Purkinje cell (primary cell): Measurements from ENCODE around the gene SPATA21. TPM values are rescaled to one million over a fixed set of nuclear protein-coding genes. Genes with fewer than 3 reads are reported as not detected.

Source experiments
- polyA plus RNA-seq: library from polyadenylated mRNA; unstranded; fragments of >200 nt; fragmentation: Nextera tagmentation; gene quantifications from 2 replicates; pipeline ENCODE4 v1.2.1, GENCODE V29; 2014

SPATA21 gene, protein sequence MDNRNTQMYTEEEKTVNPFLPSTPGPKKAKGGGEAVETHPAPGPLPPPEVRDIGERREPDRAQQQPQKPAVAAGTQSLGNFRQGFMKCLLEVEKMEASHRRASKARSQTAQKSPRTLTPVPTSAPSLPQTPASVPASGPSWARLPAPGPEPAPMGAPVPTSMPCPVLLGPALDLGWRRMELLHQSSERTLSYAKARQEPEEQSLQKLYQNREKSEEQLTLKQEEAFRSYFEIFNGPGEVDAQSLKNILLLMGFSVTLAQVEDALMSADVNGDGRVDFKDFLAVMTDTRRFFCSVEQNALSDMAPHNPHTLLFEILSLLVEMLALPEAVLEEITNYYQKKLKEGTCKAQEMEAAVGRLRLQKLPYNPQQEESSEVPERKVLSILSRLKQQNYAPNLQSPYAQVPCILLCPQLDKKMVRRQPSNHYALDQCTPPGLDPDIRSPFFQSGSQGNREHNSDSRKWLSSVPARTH
- not detected in 2 replicates for polyA plus RNA-seq

DNA sequence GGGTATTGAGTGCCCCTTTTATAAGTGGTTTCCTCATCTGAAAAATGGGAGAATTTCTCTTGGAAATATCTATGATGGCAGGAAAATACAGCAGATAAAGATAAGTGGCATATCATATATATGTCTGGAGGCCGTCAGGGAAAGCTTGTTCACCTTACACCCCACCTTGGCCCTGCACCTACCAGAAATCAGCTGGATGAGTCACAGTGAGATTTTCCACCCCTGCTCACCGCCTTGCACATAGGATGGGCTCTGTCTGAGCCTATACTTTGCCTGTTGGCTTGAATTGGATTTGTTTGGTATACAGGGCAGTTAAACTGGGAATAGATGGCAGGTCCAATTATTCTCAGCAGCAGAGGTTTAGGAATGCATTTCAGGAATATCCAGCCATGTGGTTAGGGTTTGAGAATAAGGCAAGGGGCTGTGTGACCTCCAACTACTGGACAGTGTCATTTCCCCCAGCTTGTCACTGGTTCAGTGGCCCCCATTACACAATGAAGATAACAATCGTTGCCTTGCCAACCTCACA, at the start of gene SPATA21:
Gene SPATA21 (minus strand): TSS at position 479 of the 529 bp plus-strand sequence. CDS start 6,053 bp downstream, outside the sequence.

DNA sequence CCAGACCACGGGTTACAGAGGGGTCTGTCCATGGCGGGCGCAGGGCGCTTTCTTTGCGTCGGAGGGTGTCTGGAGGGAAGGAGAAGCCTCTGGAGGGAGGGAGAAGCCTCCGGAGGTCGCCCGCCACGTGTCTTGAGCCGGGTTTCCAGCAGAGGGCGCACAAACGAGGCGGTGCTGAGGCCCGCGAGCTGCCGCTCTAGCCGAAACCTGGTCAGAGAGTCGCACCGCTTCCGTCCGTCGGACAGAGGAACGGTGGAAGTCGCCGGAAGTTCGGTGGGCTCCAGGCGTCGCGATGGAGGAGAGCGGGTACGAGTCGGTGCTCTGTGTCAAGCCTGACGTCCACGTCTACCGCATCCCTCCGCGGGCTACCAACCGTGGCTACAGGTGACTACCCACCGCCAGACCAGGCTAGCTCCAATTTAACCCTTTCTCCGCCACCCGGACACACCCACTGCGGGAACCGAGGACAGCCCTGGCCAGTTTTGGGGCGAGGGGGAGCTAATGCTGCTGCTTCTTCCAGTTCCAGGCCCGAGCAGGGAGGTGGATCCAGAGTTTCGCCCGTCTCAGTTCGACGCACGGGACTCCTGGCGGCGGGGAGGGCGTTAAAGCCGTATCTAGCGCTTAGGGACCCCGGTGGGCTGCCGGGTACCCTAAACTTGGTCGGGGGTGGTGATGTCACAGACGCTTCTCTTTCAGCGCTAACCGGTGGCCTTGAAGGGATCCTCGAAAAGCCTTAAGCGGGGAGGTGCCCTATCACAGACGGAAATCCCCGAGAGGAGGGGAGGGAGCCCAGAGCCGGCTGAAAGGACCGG, 3.5 kb upstream of the SPATA21 start, which contains the start of gene NECAP2:
Gene NECAP2 (plus strand): TSS at position 255 of the 812 bp plus-strand sequence. CDS start 38 bp downstream, at position 293.

DNA sequence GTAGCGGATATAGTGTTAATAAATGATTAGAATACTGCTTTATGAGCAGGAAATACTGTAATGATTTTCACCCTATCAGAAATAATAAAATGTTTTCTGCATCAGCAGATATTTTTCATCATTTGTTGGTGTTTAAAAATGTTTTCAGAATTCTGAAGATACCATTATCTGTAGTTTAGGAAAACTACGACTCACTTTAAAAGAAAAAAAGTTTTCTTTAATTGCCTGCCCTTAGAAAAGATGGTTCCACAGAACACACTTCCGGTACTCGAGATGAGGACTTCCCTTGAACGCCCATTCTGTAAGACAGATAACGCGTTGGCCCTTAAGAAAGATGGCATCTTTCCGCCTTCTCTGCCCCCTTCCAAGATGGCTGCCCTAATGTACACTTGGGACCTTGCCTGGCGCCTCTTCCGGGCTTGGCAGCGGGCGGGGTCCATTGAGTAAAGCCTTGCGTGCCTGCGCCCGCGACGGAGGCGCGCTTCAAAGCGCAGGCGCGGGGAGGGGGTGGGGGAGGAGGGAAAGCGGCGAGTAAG, 70.4 kb downstream of the SPATA21 start, which contains the start of gene SZRD1:
Gene SZRD1 (plus strand): TSS at position 521 of the 536 bp plus-strand sequence. CDS start 16 bp downstream, outside the sequence.

DNA sequence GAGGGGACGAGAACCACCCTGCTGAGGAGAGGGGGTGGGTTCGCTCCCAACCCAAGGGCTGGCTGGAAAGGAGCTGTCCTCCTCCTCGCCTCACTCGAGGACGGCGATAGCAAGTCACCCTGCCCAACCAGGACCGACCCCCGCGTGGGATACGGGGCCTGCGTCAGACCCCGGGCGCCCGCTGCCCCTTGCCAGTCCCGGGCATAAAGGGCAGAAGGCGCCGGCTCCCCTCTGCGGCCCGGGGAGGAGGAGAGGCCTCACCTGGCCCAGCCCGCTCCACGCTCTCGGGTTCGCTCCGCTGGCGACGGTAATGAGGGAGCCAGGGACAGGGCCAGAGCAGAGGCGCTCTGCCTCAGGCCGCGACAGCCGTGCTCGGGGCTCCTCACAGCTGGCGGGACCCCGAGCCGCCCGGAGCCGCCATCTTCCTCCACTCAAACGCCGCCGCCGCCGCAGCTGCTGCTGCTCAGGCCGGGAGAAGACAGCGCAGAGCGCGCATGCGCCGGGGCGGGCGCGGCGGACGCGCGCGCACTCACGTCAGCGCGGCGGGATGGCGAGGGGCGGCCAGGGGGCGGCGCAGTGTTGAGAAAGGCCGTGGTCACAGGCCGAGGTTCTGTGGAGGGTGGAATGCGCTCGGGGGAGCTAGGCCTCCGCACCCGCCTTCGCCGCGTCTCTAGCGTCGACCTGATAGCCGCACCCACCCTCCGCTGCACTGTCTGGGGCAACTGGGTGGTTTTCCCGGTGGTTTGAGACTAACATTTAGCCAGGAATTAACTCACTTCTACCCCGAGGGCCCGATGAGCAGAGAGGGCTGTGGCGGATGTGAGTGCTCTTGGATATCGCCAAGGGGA, 85.0 kb downstream of the SPATA21 start, which contains the start of gene FBXO42:
Gene FBXO42 (minus strand): TSS at position 487 of the 848 bp plus-strand sequence. CDS start 37,062 bp downstream, outside the sequence.

Other genes starting within 250 kb of the SPATA21 start
- not detected in 2 replicates for gene ARHGEF19, start 224.8 kb downstream of the SPATA21 start, polyA plus RNA-seq
- gene CPLANE2, start 200.2 kb downstream of the SPATA21 start, polyA plus RNA-seq = 0.20 TPM in 1 of 2 replicates, not detected in the other
- gene FBXO42, start 84.9 kb downstream of the SPATA21 start, polyA plus RNA-seq = 5.6 and 10.8 TPM in 2 replicates
- gene SZRD1, start 70.2 kb downstream of the SPATA21 start, polyA plus RNA-seq = 1.6 and 3.6 TPM in 2 replicates
- gene NECAP2, start 3.3 kb upstream of the SPATA21 start, polyA plus RNA-seq = 0.56 and 2.1 TPM in 2 replicates
- not detected in 2 replicates for gene RNU1-1, start 76.9 kb upstream of the SPATA21 start, polyA plus RNA-seq
- 2.8 and 4.8 TPM in 2 replicates for gene NBPF1, start 176.1 kb upstream of the SPATA21 start, polyA plus RNA-seq
- not detected in 2 replicates for gene RNU1-3, start 229.5 kb upstream of the SPATA21 start, polyA plus RNA-seq